HG03457 (cell line): ENCODE measurements around the gene PDIA6.
A peak's percentile ranks its signal among the peaks of the same experiment; 100 is the strongest.
"Not testable (repeated sequence)": the region's sequence is repeated elsewhere in the genome, so short reads cannot be mapped to it uniquely, and the experiment has no call there.

Source experiments
- ATAC-seq: cut with Tn5 transposase; IDR thresholded peaks from one replicate; pipeline ENCODE4 v1.9.1; 2021; ENCODE audit warnings: moderate number of reproducible peaks; ENCODE audit not compliant: unreplicated experiment

The PDIA6 gene

DNA sequence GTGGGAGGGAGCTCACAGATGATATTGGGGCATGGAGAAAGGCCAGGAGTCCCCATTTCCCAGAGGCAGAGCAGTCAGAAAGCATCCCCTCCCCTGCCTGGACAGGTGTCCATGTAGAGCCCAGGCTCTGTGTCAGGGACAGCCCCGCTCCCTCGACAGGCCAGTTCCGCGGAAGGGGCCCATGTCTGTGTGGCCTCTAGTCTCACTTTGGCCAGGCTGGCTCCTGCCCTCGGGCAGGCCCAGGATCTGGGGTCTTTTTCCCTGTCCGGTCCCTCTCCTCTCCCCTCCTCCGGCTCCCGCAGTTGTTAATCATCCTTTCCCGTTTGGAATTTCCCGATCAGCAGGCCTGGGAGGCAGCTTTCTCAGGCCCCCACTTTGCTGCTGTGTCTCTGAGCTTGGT, 20.4 kb upstream of the PDIA6 start:
- ATAC-seq: no peak

DNA sequence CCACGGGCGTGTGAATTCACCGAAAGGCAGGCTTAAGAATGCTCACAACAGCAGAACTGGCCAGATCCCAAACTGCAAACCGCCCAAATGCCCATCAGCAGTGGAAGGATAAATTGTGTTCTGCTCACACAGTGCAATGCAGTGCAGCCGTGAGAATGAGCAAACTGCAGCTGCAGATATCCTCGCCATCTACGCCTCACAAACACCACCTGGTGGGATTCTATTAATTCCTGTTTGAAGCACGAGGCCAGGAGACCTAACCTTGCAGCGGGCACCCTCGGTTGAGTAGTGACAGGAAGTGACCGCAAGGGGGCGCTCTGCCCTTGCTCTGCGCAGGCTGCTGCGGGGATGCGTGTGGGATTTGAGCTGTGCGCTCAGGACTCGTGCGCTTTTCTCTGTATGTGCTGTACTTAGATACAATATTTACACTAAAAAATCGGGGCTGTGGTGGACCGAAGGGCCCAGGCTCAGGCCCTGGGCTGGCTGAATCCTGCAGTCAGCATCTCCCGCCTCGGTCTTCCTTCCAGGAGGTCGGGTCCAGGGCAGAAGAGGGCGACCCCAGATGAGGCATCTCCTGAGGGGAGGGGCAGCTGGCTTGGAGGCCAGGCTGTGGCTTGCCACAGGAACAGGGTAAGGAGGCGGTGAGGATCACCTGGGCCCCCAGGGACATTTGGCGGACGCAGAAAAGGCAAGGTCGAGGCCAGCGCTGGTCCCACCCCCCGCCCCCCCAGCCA, 19.8 kb upstream of the PDIA6 start:
- ATAC-seq: peak; percentile 61

DNA sequence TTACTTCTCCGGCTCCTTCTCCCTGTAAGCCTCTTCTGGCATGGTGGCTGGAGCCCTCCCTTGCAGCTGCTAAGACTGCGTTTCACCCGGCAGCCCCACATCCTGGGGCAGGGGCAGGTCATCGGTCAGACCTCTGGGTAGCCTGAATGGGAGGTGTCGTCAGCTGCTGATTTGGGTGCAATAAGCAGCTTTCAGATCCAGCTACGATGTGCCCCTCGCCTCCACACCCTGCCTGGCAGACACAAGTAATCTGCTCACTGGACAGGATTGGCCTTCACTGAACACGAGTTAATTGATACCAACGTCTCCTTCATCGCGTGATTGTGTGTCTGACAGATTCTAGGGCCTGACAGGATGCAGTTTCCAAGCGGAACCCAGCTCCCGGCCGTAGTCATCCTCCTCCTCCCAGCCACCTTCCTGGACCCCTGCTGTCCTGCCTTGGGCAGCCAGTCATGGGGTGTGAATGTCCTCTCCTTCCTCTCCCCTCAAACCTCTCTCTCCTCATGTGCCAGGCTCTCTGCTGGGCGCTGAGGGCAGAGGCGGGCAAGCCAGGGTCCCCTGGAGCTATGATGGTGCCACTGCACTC, 18.9 kb upstream of the PDIA6 start:
- ATAC-seq: no peak

DNA sequence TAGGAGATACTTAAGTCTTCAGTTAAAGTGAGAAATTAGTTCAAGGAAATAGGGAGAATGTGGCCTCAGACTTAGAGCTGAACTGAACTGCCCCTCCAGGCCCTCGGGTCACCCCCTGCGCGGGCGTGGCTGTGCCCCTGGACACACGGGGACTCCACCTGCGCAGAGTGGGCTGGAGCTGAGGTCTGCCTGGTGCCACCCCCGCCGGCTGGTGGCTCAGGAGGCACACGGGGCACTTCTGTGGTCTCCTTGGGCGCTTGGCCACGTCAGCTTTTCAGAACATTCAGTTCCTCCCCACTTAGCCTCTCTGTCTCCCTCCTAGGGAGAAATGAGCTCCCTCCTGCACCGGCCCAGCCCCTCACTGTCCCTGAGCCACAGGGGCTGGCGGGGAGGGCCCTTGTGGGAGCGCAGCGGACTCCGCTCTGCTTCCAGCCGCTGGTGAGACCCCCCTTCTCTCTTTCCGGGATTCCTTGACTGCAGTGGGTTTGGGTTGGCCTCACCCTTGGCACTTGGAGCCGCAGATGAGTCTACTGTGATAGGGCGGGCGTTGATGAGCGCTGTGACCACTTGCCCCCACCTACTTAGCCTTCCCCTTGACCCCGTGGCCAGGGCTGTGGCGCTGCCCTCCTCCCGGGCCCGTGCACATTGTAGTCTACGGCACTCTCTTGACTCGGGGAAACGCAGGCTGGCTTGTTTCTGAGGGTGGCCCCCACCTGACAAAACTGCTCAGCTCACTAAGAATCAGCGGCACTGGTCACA, 18.2 kb upstream of the PDIA6 start:
- no peak for ATAC-seq

DNA sequence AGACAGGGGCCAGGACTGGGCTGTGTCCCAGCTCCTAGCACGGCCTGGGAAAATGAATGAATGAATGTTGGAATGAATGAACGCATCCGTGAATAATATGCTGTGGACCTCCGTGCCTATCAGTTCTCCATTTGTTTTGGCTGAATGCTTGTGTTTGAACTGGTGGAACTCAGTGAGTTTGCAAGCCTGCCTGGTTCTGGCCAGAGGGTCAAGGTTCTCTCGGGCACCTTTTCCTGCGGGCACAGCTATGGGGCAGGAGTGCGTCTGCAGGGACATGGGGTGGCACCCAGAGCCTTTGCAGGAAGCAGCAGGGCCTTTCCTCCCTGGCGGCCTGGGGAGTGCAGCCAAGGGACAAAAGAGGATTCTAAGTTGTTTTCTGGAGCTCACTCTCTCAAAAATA, 17.6 kb upstream of the PDIA6 start:
- ATAC-seq: no peak

DNA sequence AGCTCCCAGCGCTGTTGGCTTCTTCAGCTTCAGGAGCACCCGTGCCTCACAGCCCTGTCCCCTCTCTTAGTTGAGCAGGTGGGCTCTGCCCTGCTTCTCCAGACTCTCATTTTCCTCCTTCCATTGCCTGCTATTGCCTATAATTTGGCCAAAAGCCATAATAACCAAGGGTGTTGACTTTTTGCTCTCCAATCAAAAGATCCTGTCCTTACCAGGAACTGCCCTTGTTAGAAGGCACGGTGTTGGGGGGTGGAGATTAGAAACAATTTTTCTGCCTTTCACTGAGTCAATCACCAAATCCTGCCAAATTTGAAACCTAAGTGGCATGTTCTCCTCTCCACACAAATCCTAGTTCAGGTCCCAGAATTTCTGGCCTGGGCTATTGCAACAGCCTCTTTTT, 16.7 kb upstream of the PDIA6 start:
- ATAC-seq: no peak

DNA sequence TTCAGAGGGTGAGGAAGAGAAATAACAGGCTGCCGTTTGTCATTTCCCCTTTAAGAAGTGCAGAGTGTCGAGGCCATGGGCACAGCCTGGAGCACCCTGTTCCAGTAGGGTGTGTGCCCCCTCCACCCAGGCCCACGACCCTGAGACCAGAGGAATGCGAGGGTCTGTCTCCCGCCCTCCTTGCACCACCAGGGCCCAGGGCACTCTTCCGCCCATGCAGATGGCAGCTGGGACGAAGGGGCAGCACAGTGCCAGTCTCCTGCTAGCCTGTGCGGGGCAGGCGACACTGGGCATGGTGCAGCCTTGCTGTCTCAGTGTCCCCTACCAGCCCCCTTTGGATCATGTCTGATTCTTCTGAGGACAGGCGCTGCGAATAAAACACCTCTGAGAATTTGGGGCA, 15.8 kb upstream of the PDIA6 start:
- ATAC-seq: no peak

DNA sequence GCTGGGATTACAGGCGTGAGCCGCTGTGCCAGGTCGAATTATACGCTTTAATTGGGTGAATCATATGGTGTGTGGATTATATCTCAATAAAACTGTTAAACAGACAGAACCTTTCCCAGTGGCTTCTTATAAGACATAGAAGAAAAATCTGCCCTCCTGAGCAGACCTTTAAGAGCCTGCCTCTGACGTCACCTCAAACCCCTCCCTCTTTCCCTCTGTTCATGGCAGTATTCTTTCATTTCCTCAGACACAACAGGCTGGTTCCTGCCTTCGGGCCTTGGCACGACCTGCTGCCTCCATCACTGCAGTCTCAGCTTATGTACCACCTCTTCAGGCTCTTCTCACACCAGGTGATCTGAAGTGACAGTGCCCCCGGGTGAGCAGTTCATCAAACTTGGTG, 14.0 kb upstream of the PDIA6 start:
- no peak for ATAC-seq

DNA sequence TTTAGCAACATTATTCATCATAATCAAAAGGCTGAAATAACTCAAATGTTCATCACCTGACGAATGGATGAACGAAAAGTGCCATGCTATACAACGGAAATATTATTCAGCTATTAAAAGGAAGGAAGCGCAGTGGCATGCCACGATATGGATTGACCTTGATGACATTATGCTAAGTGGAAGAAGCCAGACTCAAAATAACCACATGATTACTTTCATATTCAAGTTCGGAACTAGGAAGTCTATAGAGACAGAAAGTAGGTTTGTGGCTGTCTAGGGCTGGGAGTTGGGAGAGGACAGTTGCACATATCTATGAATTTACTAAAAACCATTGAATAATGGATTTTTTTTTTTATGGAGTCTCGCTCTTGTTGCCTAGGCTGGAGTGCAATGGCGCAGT, 13.4 kb upstream of the PDIA6 start:
- ATAC-seq: no peak

DNA sequence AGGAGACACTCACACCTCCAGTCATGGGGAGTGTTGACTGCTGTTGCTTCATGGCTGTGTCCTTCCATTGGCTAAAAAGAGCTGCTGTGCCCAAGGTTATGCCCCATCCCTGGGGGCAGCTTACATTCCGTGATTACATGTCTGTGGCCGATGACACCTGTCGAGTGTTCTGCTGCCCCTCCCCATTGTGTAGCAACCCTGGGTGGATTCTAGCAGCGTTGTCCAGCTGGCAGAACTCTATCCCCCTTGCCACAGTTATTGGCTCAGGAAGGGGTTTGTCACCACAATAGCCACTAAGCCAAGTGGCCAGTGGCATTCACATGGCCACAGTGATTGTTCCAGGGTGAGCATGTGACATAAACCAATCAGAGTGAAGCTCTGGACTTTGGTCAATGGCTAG, 11.6 kb upstream of the PDIA6 start:
- ATAC-seq: no peak

DNA sequence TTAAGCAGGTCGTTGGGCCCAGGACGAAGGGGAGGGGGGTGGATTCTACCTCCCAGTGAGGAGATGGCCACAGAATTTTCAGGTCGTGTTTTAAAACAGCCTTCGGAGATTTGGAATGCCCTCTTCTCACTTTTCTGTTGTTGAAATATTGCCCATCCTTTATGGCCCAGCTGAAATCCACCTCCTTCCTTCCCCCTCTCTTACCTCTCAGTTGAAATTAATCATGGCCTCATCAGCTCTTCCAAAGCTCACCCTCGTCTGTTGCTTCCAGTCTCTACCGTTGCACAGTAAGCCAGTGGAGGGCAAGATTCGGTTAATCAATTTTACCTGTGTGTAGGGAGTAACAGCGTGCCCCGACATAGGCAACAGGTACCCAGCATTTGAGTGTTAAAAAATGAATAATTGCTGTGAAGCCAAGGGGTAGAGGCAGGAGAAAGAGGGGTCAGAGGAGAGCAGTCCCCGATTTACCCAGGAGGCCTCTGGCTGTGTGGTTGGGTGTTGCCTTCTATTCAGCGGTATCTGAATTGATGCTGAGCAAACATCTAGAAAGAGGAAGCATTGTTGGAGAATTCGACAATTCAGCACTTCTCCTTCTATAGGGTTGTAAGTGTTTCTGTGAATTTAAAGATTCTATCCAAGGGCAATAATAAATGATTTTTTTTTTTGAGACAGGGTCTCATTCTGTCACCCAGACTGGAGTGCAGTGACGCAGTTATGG, 8.6 kb upstream of the PDIA6 start:
- ATAC-seq: no peak

DNA sequence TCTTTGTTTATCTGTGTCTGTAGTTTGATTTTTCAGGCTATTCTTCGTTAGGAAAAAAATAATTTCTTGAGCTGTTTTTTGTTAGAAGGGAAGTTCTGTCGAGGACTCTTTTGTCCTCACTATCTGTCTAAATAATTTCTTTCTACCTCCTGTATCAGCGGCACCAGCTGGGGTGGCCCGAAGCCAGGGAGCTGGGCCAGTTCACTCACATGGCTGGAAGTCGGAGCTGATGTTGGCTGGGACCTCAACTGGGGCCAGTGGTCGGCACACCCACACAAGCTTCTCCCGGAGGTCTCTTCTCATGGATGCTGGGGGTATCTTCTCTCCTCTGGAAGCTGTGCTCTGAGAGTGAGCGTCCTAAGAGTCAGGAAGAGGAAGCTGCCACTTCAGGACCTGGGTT, 8.0 kb upstream of the PDIA6 start:
- ATAC-seq: no peak

DNA sequence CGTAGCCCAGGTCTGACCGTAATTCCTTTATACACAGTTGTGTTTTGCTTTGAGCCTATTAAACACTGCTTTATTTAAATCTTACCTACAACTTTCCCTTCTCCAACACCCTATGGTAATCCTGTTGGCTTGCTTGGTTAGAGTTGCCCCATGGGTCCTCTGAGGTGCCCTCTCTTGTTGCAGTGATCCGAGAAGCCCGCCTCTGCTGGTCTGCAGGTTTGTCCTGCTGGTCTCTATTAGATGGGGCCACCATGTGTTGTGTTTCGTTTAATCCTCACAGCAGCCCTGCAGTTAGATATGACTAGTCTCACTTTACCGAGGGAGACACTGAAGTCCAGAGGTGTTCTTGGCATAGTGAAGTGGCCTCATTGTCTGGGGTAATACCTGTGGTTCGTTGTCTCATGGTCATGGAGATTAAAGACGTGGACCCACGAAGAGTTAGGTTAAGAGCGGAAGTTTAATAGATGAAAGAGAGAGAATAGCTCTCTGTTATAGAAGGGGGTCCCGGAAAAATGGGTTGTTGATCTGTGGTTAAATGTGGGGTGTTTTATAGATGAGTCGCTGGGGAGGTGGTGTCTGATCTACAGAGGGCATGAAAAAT, 7.2 kb upstream of the PDIA6 start:
- no peak for ATAC-seq

DNA sequence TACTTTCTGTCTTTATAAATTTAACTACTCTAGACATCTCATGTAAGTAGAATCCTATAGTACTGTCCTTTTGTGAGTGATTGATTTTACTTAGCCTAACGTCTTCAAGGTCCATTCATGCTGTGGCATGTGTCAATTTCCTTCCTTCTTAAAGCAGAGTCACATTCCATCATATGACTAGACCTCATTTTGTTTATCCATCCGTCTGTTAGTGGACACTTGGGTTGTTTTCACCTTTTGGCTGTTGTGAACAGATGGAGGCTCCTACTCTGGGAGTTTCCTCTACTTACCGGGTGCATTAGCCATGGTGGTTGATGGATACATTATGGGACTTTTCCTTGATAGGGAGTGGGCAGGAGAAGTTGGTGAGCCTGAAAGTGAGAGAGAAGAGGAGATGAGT, 6.4 kb upstream of the PDIA6 start:
- ATAC-seq: no peak

DNA sequence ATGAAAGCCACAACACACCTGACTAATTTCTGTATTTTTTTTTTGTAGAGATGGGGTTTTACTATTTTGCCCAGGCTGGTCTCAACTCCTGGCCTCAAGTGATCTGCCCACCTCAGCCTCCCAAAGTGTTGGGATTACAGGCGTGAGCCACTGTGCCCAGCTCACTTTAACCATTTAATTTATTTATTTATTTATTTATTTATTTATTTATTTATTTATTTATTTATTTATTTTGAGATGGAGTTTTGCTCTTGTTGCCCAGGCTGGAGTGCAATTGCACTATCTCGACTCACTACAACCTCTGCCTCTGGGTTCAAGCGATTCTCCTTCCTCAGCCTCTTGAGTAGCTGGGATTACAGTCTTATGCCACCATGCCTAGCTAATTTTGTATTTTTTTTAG, 5.7 kb upstream of the PDIA6 start:
- ATAC-seq: not testable (repeated sequence)

DNA sequence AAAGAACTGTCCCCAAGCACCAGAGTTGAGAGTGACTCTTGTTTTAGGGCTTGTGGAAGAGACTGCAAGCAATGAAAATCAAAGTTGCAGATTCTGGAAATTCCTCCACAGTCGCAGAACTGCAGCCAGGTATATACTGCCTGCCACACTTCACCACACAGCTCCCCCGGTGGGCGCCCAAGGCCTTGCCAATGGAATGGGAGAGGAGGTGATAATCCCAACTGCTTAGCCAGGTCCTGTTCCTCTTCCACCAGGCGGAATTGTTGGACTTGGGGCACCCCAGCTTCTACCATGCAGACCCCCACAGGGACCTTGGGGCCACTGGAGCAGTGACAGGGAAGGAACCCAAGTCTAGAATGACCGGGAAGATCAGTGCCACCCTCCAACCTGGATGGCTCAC, 4.8 kb upstream of the PDIA6 start:
- ATAC-seq: no peak

DNA sequence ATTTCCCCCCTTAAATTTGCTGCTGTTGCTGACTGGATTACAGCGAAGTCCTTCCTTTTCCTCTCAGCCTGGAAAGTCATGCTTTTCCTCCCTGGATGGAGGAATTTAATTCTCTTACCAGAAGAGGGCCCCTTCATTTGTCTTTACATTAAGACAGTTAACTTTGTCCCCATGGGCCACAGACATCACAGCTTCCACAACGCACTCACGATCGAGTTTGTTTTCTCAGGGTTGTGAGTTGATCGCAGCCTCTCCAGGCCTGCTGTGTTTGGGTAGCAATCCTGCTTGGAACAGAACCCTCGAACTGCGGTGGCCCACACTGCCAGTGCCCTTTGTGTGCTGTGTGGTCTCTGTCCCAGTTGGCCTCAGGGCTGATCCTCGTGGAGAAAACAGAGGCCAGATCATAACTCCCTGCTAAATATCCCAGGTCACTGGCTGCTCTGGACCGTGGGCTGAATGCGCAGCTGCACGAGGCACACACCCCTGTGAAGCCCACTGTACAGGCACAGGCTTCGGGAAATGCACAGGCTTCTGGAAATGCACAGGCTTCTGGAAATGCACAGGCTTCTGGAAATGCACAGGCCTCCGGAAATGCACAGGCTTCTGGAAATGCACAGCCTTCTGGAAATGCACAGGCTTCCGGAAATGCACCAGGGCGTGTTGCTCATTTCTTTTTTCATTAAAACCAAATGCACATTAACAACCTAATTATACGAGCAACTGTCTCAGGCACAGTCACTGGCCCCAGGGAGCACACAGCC, 2.2 kb upstream of the PDIA6 start:
- ATAC-seq: no peak

DNA sequence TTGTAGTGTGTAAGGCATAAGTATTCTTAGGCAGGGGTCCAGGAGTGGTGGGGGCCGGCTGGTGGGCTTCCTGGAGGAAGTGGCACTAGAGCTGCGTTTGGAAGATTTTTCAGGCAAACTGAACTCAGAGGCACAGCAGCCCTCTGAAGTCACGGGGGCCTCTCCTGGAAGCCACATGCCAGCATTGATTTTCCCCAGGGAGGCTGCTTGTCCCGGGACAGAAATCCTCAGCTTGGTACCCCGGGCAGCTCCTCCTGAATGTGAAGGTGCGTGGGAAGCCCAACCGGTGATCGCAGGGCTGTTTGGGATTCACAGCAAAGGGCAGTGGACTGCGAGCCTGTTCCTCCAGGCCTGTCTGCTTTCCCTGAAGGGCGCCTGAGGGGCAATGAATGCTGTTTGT, 1.6 kb upstream of the PDIA6 start:
- ATAC-seq: no peak

DNA sequence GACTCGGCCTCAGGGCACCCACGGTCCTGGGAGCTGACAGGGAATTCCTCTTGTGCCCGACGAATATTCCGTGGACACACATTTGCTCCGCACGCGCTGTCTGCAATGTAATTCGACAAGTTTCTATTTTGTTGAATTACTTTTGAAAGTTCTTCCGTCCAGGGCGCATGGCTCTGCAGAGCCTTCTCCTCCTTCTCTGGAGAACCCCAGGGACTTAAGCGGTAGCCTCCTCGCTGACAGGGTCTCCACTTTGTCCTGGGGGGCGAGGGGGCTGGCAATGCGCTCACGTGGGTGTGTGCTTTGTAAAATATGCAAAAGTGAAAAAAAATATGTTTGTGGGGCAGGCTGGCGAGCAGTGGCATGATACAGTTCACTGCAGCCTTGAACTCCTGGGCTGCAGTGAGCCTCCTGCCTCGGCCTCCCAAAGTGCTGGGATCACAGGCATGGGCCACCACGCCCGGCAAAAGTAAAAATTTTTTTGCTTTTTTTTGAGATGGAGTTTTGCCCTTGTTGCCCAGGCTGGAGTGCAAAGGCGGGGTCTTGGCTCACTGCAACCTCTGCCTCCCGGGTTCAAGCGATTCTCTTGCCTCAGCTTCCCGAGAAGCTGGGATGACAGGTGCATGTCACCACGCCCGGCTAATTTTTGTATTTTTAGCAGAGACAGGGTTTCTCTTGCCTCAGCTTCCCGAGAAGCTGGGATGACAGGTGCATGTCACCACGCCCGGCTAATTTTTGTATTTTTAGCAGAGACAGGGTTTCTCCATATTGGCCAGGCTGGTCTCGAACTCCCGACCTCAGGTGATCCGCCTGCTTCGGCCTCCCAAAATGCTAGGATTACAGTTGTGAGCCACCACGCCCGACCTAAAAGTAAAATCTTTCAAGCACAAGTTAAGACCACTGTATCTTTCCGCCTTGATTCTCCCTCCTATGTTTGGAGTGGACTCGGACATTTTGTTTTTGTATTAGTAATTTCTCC, 866 bp upstream of the PDIA6 start:
- ATAC-seq: not testable (repeated sequence)
